ENCODE measurements around the gene ZNF772. TPM values are rescaled to one million over a fixed set of nuclear protein-coding genes. Genes with fewer than 3 reads are reported as not detected.

ZNF772 gene
- total RNA-seq, 3 donors from 2014 or later (not counting 1 experiment from before 2014, with no cell fraction given), result 1.3 to 3.5 (median 1.4) TPM

- no peak overlapping the region for H3K27ac Mint-ChIP-seq
- Histone ChIP-seq H3K9me3 (ENCODE audit: control insufficient read depth, insufficient read depth, low read length) (peaks cover 42% of the 10 kb centered on the region), H3K4me1 (ENCODE audit: control insufficient read depth, insufficient read depth, low read length) (no peaks in the 10 kb centered on the region), H3K36me3 (ENCODE audit: control insufficient read depth, insufficient read depth, low read length) (peaks cover 4% of the 10 kb centered on the region), H3K4me3 (ENCODE audit: low read length) (no peak overlapping the region), H3K27me3 (ENCODE audit: control insufficient read depth, insufficient read depth, low read length) (no peaks in the 10 kb centered on the region), H3K27ac (ENCODE audit: low read length) (no peak overlapping the region)
- ATAC-seq (no peak), DNase-seq (no peak)
- H3K4me3 Mint-ChIP-seq, result no peak overlapping the region
- intact Hi-C loops (cut with micrococcal nuclease), result no loop called here
- H3K36me3 Mint-ChIP-seq, result peaks cover 29% of the 10 kb centered on the region
- 64% methylated on average over 5 of the region's 5 CpGs for WGBS (ENCODE audit: insufficient coverage)
- TF ChIP-seq, protein P1, sequence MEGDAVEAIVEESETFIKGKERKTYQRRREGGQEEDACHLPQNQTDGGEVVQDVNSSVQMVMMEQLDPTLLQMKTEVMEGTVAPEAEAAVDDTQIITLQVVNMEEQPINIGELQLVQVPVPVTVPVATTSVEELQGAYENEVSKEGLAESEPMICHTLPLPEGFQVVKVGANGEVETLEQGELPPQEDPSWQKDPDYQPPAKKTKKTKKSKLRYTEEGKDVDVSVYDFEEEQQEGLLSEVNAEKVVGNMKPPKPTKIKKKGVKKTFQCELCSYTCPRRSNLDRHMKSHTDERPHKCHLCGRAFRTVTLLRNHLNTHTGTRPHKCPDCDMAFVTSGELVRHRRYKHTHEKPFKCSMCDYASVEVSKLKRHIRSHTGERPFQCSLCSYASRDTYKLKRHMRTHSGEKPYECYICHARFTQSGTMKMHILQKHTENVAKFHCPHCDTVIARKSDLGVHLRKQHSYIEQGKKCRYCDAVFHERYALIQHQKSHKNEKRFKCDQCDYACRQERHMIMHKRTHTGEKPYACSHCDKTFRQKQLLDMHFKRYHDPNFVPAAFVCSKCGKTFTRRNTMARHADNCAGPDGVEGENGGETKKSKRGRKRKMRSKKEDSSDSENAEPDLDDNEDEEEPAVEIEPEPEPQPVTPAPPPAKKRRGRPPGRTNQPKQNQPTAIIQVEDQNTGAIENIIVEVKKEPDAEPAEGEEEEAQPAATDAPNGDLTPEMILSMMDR (IDR thresholded peaks at IDR 0.05), result no peak
- peaks cover 0 to 8% of the 10 kb centered on the region in 2 donors for H3K9me3 Mint-ChIP-seq
- no peaks in the 10 kb centered on the region for H3K27me3 Mint-ChIP-seq (ENCODE audit: low read depth in 2 of 2)
- H3K4me1 Mint-ChIP-seq, result peaks cover 0 to 26% of the 10 kb centered on the region in 2 donors
Measured at GRCh38 chr19:57443121-57443696, 34.2 kb downstream of the ZNF772 start.

DNA sequence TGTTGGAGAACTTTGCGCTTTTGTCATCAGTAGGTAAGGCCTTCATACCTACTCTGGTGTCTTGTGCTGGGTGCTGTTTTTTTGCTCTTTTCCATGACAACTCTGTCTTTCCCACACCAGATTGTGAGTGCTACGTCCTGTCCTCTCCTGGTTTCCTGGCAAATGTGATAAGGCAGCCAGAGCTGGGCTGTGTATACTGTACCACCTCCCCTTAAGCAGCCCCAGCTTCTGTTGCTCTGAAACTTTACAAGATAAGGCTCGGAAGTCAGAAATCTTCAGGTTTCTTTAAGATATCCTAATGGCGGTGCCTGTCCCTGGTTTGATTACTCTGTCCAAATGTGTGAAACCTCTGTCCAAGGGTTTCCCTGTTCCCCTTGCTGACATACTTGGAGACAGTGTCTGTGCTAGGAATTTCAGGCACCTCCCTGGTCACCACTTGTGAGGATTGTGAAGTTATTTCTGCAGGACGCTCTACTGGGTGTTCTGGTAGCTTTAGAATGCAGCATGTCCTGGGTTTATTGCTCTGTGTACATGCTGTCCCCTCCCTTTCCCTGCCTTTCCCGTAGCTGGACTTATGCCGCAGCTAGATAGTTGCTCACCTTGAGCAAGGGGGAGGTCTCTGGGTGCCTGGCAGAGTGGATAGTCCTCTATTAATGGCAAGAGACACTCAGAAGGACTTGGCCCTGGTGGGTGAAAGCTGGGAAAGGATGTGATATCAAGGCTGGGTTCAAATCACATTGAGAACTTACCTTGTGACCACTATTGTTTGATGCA is 35.2 kb downstream of the ZNF772 start:
- Histone ChIP-seq H3K9me3 (ENCODE audit: control insufficient read depth, insufficient read depth, low read length) (peaks cover 42% of the 10 kb centered on the region), H3K4me3 (ENCODE audit: low read length) (no peak overlapping the region), H3K27ac (ENCODE audit: low read length) (no peak overlapping the region), H3K27me3 (ENCODE audit: control insufficient read depth, insufficient read depth, low read length) (no peaks in the 10 kb centered on the region), H3K4me1 (ENCODE audit: control insufficient read depth, insufficient read depth, low read length) (no peaks in the 10 kb centered on the region), H3K36me3 (ENCODE audit: control insufficient read depth, insufficient read depth, low read length) (peaks cover 4% of the 10 kb centered on the region)
- Mint-ChIP-seq H3K36me3 (peaks cover 29% of the 10 kb centered on the region), H3K4me3 (no peak overlapping the region), H3K4me1 (peaks cover 0 to 26% of the 10 kb centered on the region in 2 donors), H3K27me3 (ENCODE audit: low read depth in 2 of 2) (no peaks in the 10 kb centered on the region), H3K9me3 (peaks cover 0 to 8% of the 10 kb centered on the region in 2 donors), H3K27ac (no peak overlapping the region)
- no peak for ATAC-seq
- TF ChIP-seq, protein P1 (IDR thresholded peaks at IDR 0.05), result no peak
- intact Hi-C loops (cut with micrococcal nuclease), result no loop called here
- DNase-seq, result no peak
- WGBS (ENCODE audit: insufficient coverage), result 98% methylated on average over 6 of the region's 7 CpGs

- Histone ChIP-seq H3K27ac (ENCODE audit: low read length) (no peak overlapping the region), H3K9me3 (ENCODE audit: control insufficient read depth, insufficient read depth, low read length) (peaks cover 21% of the 10 kb centered on the region), H3K4me3 (ENCODE audit: low read length) (no peak overlapping the region), H3K36me3 (ENCODE audit: control insufficient read depth, insufficient read depth, low read length) (peaks cover 4% of the 10 kb centered on the region), H3K27me3 (ENCODE audit: control insufficient read depth, insufficient read depth, low read length) (no peaks in the 10 kb centered on the region), H3K4me1 (ENCODE audit: control insufficient read depth, insufficient read depth, low read length) (peaks cover 14% of the 10 kb centered on the region)
- Mint-ChIP-seq H3K9me3 (peaks cover 2 to 8% of the 10 kb centered on the region in 2 donors), H3K36me3 (peaks cover 16% of the 10 kb centered on the region), H3K4me1 (peaks cover 21 to 50% of the 10 kb centered on the region in 2 donors), H3K4me3 (no peak overlapping the region), H3K27ac (no peak overlapping the region), H3K27me3 (ENCODE audit: low read depth in 2 of 2) (peaks cover 0 to 2% of the 10 kb centered on the region in 2 donors)
- WGBS (ENCODE audit: insufficient coverage), result 98% methylated on average over 9 of the region's 9 CpGs
- DNase-seq (no peak), ATAC-seq (no peak)
- intact Hi-C loops (cut with micrococcal nuclease), result no loop called here
- TF ChIP-seq, protein P1 (IDR thresholded peaks at IDR 0.05), result no peak
Measured at GRCh38 chr19:57438925-57439324, 38.4 kb downstream of the ZNF772 start.

All from natural killer cell (primary cell).